GM23248 (cell line): ENCODE measurements around the gene FAM131A.

Source experiments
- EZH2 ChIP-seq: fragments of 200-600 bp; sonication (generic); IDR thresholded peaks from 2 replicates; pipeline ENCODE4 v1.6.1; 2018; ENCODE audit warnings: antibody characterized with exemption, mild to moderate bottlenecking; ENCODE audit not compliant: insufficient read depth, poor library complexity, severe bottlenecking
- EZH2phosphoT487 ChIP-seq: fragments of 200-600 bp; sonication (generic); IDR thresholded peaks from 2 replicates; pipeline ENCODE4 v1.6.1; 2018; ENCODE audit warnings: antibody characterized with exemption, moderate library complexity, mild to moderate bottlenecking, low read depth; ENCODE audit not compliant: insufficient read depth

GRCh38 chr3:184315543-184315867 is 21.9 kb upstream of the FAM131A start:
- TF ChIP-seq EZH2 (no peak), EZH2phosphoT487 (no peak)
